ENCODE measurements around the gene ZC2HC1B.

ZC2HC1B gene

DNA sequence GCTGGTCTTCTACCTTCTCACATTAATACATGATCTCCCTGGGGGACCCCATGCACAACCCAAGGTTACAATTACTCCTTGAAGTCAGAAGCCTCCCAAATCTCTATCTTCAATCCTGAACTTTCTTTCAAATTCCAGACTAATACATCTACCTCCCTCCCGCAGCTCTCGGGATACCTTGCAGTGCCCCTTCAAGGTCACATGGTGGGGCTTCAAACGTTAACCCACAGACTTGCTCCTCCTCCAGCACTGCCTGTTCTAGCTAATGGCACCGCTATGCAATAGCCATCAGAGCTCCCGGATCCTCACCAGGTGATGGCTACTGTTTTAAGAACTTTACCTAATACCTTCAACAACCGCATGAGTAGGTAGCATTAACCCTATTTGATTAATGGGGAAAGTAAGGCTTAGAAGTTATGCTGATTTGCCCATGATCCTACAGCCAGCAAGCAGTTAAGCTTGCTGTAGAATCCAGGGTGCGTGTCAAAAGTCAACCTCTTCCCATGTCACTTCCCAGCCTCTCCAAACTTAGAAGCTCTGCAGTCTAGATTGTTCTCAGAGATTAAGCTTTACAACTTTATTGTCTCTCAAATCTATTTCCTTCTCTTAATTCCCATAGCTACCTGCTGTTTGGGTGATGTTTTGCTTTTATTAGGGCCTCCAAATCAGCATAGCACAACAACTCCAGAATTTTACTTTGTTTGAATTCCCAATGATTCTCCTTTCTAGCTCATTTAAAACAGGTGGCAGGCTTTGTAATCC, 99.1 kb downstream of the ZC2HC1B start:
- DNase-seq, result no peak

GRCh38 chr6:143964674-143965081, 100.4 kb downstream of the ZC2HC1B start:
- DNase-seq, result no peak

DNA sequence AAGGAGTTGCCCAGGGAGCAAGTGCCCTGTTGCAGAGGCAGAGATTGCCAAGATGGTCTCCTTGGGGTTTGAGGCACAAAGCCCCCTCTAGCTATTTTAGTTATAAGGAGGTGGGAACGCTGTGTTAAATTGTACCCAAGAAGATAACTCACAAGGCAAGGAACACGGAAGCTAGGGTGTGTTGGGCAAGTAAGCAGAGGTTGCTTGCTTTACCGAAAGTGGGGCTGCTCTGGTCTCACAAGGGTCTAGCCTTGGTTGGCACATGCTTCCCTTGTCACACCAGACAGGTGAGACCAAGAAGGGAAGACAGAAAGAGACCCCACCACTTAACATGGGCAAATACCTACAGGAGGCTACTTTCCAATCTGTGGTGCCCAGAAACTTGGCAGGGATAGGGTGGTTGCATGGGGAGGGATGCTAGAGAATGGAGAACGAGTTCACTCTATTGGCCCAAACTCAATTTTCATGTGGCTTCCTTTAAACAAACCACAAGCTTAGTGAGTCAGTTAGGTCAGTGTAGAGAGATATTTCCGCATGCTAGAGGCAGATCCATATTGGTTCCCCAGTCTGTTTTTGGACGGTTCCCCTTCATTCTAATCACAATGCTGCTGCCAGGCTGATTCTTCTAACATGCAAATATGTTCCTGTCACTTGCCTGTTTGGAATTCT, 101.4 kb downstream of the ZC2HC1B start:
- no peak for DNase-seq

- DNase-seq, result no peak
Measured at GRCh38 chr6:143966312-143966711, 102.0 kb downstream of the ZC2HC1B start.

DNA sequence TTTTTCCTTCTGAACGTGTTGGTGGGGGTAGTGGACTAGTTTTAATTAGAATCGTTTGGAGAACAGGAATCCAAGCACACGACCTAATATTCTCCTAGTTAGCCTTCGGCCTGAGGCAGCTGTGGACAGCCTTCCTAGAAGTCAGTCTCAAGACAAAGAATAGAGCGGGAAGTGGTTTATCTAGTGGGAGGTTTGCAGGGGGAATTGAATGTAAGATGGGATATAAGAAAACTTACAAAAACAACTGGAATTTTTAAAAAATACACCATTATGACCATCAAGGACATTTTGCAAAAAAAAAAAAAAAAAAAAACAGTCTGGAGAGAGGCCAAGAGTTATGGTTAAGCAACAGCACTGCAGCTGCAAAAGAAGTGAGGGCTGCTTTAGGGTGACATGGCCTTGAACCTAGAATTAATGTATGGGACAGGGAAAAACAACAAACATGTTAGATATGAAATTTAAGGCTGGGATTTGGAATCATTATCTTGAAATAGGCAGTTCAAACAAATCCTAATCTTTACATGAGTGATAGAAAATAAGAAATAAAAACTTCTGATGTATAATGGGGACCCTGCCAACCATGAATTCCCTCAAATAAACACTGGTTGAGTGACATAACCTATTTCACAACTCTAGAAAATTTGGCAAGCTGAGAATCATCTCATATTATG, 103.6 kb downstream of the ZC2HC1B start:
- no peak for DNase-seq

DNA sequence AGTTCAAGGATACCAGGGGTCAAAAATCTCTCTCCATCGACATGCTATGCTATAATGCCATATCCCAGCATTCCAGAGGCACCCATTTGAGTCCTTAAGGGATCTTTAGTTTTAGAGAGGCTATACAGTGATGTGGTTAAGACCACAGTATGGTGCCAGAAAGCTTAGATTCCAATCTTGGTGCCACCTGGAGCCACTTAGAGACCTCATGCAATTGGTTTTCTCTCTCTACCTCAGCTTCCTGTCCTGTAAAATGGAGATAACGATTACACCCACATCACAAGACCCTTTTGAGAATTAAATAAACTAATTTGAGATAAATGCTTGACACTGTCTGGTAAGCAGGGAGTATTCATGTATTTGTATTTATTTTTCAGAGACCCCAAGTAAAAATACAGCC, 104.8 kb downstream of the ZC2HC1B start:
- DNase-seq, result no peak

GRCh38 chr6:143970456-143971218, 106.4 kb downstream of the ZC2HC1B start:
- DNase-seq, result no peak

GRCh38 chr6:143971482-143972205, 107.4 kb downstream of the ZC2HC1B start:
- no peak for DNase-seq

DNA sequence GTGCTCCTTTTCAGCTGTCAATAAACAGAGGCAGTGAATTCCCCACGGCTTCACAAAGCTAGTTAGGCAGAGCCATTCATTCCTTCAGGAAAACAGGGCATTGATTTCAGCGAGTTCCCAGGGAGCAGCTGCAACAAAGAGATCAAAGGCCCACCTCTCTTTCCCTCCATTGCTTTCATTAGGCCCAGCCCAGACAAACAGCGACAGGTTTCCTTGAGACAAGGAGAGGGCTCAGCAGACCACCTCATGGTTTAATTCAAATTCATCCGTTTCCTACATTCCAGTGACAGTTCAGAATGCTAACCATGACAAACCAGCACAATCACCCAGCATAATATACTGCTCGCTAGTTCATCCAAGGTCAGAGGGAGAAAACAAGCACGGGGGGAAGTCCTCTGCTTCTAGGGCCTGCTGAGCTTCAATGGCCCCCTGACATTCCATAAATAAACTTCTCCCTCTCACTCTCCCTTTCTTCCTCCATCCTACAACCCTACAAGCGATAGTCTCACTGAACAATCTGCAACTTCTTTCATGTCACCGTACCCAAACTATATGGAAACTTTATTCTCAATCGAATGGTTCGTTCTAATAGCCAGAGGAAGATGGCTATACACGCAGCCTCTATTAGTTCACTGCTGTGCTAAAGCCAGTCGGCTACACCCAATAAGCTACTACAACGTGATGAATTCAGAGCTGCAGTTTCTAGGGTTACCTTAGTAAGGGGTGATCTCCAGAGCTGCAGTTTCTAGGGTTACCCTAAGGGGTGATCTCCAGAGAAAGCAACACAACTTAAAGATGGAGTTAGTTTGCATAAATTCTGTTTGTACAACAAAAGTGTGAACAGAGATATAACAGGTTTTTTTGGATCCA, 109.1 kb downstream of the ZC2HC1B start:
- DNase-seq, result no peak

DNA sequence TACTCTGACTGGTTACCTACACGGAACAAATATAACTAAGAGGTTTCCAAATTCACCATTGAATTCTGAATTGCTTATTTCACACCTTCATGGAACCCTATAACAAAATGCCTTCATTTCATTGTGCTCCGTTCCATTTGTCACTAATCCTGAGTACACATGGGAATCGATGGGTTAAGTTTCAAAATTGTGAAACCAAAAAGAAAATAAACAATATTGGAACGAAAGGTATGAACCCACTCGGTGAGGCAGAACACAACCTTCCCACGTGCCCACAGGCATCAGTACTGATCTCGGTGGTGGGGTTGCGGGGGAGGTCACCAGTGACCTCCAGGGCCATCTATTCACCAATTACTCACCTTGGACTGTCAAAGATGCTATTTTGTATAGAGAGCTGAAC, 109.8 kb downstream of the ZC2HC1B start:
- DNase-seq, result no peak

GRCh38 chr6:143976806-143977349, 112.6 kb downstream of the ZC2HC1B start:
- DNase-seq, result no peak

DNA sequence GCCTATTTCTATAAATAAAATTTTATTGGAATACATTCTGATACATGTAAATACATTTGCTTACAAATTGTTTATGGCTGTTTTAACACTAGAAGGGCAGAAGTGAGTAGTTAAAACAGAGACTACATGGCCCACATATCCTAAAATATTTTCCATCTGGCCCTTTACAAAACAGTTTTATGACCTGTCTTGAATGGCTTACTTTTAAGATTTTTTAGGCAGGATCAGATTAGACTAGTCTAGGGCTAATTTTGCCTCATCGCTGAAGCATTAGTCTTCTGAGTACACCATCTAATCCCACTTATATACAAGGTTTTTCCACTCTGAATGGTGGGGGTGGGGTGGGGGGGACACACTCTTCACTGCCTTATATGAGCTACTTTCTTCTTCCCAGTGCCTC, 116.6 kb downstream of the ZC2HC1B start:
- no peak for DNase-seq

DNA sequence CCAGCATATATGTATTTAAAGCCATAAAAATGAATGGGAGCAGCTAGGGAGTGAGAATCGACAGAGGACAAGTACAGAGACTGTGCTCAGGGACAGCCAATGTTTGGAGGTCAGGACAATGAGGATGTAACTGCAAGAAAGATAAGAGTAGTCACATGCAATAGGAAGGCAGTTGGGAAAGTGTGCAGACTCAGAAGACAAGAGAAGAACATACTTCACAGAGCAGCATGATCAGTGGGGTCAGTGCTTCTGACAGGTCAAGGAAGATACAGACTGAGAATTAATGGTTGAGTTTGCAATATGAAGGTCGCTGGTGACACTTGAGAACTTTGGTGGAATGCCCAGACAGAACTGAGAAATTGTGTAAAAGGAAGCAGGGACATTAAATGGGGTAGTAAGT, 118.7 kb downstream of the ZC2HC1B start:
- DNase-seq, result no peak

GRCh38 chr6:143984666-143985065, 120.4 kb downstream of the ZC2HC1B start:
- no peak for DNase-seq

DNA sequence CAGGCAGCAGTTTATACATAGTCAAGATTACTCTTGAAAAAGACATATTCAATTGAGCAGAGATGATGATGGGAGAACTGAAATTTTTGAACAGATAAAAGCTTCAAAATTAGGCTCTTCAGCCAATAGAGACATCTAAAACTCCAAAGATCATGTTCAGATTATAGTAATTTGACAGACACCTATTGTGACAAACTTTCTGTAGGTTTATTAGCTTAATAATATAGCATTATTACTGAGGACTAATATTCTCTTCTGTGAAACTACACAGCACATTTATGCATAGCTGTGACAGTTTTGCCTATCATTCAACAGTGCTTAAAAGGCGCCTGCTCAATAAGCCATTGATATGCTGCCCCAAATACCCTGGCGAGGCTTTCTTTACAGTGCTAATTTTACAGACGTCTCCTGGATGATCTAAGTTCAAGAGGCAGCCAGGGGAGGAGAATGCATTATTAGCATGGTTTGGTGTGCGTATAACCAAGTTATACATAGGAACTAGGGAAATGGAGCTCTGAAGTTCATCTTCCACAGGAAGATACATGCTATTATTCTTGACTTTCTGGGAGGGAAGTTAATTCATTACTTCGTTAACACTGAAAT, 122.3 kb downstream of the ZC2HC1B start:
- DNase-seq, result no peak

All from stimulated activated CD4-positive, alpha-beta T cell treated with anti-CD3 and anti-CD28 coated beads, Interleukin-4, amount 100 ng/mL, for 4 hours (primary cell).